PC-9 (cell line): ENCODE measurements around the gene PNPO.

ENCODE experiments used
- CTCF ChIP-seq: fragments of 200-600 bp; sonication (generic); conservative IDR thresholded peaks from 2 replicates; pipeline ENCODE4 v1.6.1; 2017; ENCODE audit warnings: mixed run types, antibody characterized with exemption, mild to moderate bottlenecking, moderate library complexity
- EZH2 ChIP-seq: fragments of 200-600 bp; sonication (generic); IDR thresholded peaks from 2 replicates; pipeline ENCODE4 v1.8.0; 2017; ENCODE audit warnings: antibody characterized with exemption, low read depth

- TF ChIP-seq CTCF (peak; percentile 97), EZH2 (no peak)
Observed at GRCh38 chr17:47946929-47947397, 5.6 kb downstream of the PNPO start.
